ENCODE data around the gene ITGA5. TPM values are rescaled to one million over a fixed set of nuclear protein-coding genes. Genes with fewer than 3 reads are reported as not detected.
A peak's percentile ranks its signal among the peaks of the same experiment; 100 is the strongest.

Gene ITGA5
- total RNA-seq, 1 donor from 2014 or later = 109 TPM

DNA sequence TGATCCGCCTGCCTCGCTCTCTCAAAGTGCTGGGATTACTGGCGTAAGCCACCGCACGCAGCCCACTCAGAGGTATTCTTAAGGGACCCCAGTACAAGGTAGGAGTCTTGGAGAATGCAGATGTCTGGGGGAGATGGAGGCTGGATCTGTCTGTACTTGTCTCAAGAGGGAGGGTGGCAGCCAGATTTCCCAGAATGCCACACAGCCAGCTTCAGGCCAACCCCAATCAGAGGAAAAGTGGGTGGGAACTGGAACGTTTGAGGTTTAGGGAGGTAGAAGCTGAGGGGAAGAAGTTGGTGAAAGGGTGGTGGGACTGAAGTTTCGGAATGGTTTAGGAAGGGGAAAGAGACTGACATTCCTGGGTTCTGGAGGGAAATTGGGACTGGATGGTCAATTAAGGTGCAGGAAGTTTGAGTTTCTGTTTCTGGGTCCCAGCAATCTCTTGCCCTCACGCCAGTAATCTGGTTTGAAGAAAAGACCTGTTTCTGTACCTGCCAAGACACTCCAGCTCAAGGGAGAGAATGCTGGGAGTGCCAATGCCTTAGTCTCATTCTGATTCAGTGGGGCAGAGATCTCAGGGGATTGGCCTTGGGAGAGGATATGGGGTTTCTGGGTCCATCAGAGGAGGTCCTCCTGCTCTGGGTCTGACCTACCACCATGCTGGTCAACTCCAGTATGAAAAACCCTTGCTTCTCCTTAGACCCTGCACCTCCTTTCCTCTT, 26.4 kb downstream of the ITGA5 start:
- Histone ChIP-seq H3K36me3 (ENCODE audit: control insufficient read depth, insufficient read depth, low read length) (no peaks in the 10 kb centered on the region), H3K4me3 (ENCODE audit: low read depth, low read length) (no peak overlapping the region), H3K27me3 (ENCODE audit: control insufficient read depth, insufficient read depth, low read length) (no peaks in the 10 kb centered on the region)
- DNase-seq (ENCODE audit: low read depth) = no peak
- TF ChIP-seq, protein P1, sequence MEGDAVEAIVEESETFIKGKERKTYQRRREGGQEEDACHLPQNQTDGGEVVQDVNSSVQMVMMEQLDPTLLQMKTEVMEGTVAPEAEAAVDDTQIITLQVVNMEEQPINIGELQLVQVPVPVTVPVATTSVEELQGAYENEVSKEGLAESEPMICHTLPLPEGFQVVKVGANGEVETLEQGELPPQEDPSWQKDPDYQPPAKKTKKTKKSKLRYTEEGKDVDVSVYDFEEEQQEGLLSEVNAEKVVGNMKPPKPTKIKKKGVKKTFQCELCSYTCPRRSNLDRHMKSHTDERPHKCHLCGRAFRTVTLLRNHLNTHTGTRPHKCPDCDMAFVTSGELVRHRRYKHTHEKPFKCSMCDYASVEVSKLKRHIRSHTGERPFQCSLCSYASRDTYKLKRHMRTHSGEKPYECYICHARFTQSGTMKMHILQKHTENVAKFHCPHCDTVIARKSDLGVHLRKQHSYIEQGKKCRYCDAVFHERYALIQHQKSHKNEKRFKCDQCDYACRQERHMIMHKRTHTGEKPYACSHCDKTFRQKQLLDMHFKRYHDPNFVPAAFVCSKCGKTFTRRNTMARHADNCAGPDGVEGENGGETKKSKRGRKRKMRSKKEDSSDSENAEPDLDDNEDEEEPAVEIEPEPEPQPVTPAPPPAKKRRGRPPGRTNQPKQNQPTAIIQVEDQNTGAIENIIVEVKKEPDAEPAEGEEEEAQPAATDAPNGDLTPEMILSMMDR (IDR thresholded peaks at IDR 0.05; ENCODE audit: insufficient read depth, low read length, poor library complexity, severe bottlenecking) = no peak

GRCh38 chr12:54390668-54391551, 28.2 kb downstream of the ITGA5 start:
- no peak for DNase-seq (ENCODE audit: low read depth)
- Histone ChIP-seq H3K27me3 (ENCODE audit: control insufficient read depth, insufficient read depth, low read length) (no peaks in the 10 kb centered on the region), H3K36me3 (ENCODE audit: control insufficient read depth, insufficient read depth, low read length) (no peaks in the 10 kb centered on the region), H3K4me3 (ENCODE audit: low read depth, low read length) (peak overlapping the region; percentile 39)
- TF ChIP-seq, protein P1 (IDR thresholded peaks at IDR 0.05; ENCODE audit: insufficient read depth, low read length, poor library complexity, severe bottlenecking) = peak; percentile 39

DNA sequence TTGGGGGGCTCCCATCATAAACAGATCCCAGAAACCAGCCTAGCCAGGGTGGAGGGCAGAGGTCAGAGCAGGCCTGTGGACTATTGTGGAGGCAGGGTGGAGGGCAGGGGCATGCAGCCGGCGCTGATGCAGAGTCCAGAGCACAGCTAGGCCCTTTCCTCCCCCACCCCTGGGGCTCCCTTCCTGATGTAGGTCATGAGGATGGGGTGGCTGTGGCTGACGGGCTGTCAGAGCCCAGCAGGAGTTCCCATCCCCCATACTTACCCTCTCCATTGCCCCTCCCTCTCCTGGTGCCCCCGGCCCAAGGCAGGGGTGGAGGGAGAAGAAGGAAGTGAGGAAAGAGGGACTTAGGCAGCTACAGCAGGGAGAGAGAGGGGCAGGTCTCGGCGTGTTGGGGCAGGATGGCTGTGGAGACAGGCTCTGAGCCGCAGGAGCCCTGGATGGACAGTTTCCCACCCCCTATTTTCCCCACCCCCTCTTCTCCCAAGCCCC, 28.8 kb downstream of the ITGA5 start:
- H3K27me3 ChIP-seq (ENCODE audit: control insufficient read depth, insufficient read depth, low read length) = no peaks in the 10 kb centered on the region
- no peaks in the 10 kb centered on the region for H3K36me3 ChIP-seq (ENCODE audit: control insufficient read depth, insufficient read depth, low read length)
- no peak overlapping the region for H3K4me3 ChIP-seq (ENCODE audit: low read depth, low read length)
- DNase-seq (ENCODE audit: low read depth) = no peak
- TF ChIP-seq, protein P1 (IDR thresholded peaks at IDR 0.05; ENCODE audit: insufficient read depth, low read length, poor library complexity, severe bottlenecking) = no peak

GRCh38 chr12:54389607-54390175, 29.4 kb downstream of the ITGA5 start:
- no peaks in the 10 kb centered on the region for H3K27me3 ChIP-seq (ENCODE audit: control insufficient read depth, insufficient read depth, low read length)
- TF ChIP-seq, protein P1 (IDR thresholded peaks at IDR 0.05; ENCODE audit: insufficient read depth, low read length, poor library complexity, severe bottlenecking) = no peak
- DNase-seq (ENCODE audit: low read depth) = no peak
- no peak overlapping the region for H3K4me3 ChIP-seq (ENCODE audit: low read depth, low read length)
- no peaks in the 10 kb centered on the region for H3K36me3 ChIP-seq (ENCODE audit: control insufficient read depth, insufficient read depth, low read length)

DNA sequence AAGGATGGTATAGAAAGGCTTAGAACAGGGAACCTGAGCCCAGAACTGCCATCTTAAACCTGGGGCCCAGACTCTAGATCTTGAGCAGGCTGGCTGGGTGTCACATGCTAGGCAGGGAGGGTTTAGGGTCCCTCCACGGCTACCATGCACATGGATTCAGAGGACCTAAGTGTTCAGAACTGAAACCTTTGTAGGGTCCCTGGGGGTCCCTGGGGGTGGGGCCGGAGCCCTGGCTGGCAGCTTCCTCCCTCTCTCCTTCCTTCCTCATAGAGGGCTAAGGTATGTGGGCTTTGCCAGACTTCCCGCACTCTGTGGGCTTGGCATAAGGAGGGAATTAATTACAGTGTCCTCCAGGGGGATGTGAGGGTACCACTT, 29.9 kb downstream of the ITGA5 start:
- H3K27me3 ChIP-seq (ENCODE audit: control insufficient read depth, insufficient read depth, low read length) = no peaks in the 10 kb centered on the region
- no peak for DNase-seq (ENCODE audit: low read depth)
- H3K36me3 ChIP-seq (ENCODE audit: control insufficient read depth, insufficient read depth, low read length) = no peaks in the 10 kb centered on the region
- H3K4me3 ChIP-seq (ENCODE audit: low read depth, low read length) = no peak overlapping the region
- TF ChIP-seq, protein P1 (IDR thresholded peaks at IDR 0.05; ENCODE audit: insufficient read depth, low read length, poor library complexity, severe bottlenecking) = no peak
